ENCODE data around the gene EDN2.
A peak's percentile ranks its signal among the peaks of the same experiment; 100 is the strongest.

Gene EDN2

DNA sequence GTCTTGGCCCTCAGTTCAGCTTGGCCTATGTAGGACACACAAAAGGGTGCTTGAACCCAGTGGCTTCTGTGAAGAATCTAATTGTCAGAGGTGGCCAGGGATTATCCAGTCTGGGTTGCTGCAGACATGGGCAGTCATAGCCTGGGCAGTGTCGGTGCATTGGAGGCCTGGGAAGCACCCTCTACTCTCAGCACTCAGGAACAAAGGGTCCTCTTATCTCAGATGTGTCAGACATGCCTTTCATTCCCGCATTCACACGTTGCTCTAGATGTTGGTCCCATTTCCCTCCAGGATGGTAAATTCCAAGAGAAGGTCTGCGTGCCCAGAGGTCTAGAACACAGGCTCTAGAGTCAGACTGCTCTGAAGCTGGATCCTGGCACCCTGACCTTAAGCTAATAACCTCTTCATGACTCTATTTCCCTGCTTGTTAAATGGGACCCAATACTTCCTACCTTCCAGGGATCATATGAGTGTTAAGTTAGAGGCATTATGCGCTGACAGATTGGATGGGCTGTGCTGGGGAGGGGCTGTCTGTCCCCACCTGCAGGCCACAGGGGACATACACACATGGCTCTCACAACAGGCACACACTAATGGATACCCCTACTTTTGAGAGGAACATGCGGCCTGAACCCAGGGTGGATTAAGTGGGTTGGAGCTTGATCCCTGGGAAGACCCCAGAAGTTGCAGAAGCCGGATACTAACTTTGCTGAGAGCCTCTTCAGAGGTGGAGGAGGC, 16.5 kb upstream of the EDN2 start:
- peaks cover 30% of the 10 kb centered on the region for H3K4me1 ChIP-seq (ENCODE audit: insufficient read depth, low read length)

DNA sequence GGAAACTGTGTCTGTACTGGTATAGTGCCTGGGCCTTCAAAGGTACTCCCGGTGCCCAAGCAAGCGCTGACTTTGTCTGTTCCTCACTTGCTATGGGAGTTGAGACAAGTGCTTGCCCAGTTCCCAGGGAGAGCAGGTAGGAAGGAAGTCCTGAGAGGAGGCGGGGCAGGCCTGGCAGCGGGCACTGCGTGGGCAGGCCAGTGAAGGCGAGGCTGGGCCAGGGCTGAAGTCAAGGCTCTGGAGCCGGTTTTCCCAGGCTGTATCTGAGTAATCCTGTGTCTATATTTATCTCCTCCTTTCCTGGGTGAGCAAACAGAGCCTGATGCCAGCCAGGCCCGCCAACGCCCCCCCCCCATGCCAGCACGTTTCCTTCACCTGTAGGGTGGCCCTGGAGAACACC, 15.9 kb upstream of the EDN2 start:
- Histone ChIP-seq H3K9me3 (ENCODE audit: low read length) (no peaks in the 10 kb centered on the region), H3K36me3 (ENCODE audit: insufficient read depth, low read length) (no peaks in the 10 kb centered on the region), H2AFZ (ENCODE audit: low read depth, low read length) (no peak overlapping the region), H3K4me3 (ENCODE audit: low read length) (no peak overlapping the region), H3K4me1 (ENCODE audit: insufficient read depth, low read length) (peaks cover 34% of the 10 kb centered on the region), H3K27me3 (ENCODE audit: insufficient read depth, low read length) (no peaks in the 10 kb centered on the region)

More for the DNA sequence above, 16.5 kb upstream of the EDN2 start:
- Histone ChIP-seq H3K4me3 (ENCODE audit: low read length) (no peak overlapping the region), H3K9me3 (ENCODE audit: low read length) (no peaks in the 10 kb centered on the region), H3K36me3 (ENCODE audit: insufficient read depth, low read length) (no peaks in the 10 kb centered on the region), H3K27me3 (ENCODE audit: insufficient read depth, low read length) (no peaks in the 10 kb centered on the region), H2AFZ (ENCODE audit: low read depth, low read length) (no peak overlapping the region)

DNA sequence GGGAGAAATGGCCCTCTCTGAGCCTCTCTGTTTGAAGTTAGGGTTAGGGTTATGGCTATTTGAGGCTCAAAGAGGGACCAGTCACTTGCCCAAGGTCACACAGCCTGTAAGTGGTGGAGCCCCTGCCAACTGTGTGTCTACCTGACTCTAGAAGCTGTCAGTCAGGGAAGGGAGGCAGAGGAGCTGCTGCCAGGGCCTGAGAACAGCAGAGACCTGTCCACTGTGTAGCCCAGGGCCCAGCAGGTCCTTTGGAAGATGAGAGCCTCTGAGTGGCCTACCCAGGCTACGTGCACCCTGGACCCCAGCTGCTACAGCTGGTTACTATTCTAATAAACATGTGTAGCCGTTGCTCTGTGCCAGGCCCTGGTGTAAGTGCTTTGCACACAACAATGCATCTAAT, 15.1 kb upstream of the EDN2 start:
- no peak overlapping the region for H2AFZ ChIP-seq (ENCODE audit: low read depth, low read length)

DNA sequence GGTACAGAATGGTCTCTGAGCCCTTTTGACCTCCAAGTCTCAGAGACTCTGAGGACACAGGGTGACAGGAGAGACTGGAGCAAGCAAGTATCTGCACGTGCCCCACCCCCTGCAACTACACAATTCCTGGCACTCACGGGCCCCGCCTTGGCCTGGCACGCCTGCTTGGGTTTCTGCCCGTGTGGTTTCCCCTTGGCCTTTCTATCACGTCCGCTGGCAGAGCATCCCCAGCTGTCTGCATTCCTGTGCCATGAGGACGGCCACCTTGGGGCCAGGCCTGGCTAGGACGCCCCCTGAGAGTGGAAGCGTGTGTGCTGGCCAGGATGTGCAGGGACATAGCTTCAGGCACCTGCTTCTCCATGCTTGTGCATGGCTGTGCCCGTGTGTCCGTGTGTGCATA, 14.3 kb upstream of the EDN2 start:
- no peaks in the 10 kb centered on the region for H3K27me3 ChIP-seq (ENCODE audit: insufficient read depth, low read length)
- H3K9me3 ChIP-seq (ENCODE audit: low read length): no peaks in the 10 kb centered on the region
- H3K36me3 ChIP-seq (ENCODE audit: insufficient read depth, low read length): no peaks in the 10 kb centered on the region
- H2AFZ ChIP-seq (ENCODE audit: low read depth, low read length): no peak overlapping the region
- H3K4me3 ChIP-seq (ENCODE audit: low read length): no peak overlapping the region
- peaks cover 33% of the 10 kb centered on the region for H3K4me1 ChIP-seq (ENCODE audit: insufficient read depth, low read length)

More for the DNA sequence above, 15.1 kb upstream of the EDN2 start:
- Histone ChIP-seq H3K27me3 (ENCODE audit: insufficient read depth, low read length) (no peaks in the 10 kb centered on the region), H3K36me3 (ENCODE audit: insufficient read depth, low read length) (no peaks in the 10 kb centered on the region), H3K9me3 (ENCODE audit: low read length) (no peaks in the 10 kb centered on the region), H3K4me1 (ENCODE audit: insufficient read depth, low read length) (peaks cover 34% of the 10 kb centered on the region), H3K4me3 (ENCODE audit: low read length) (no peak overlapping the region)

DNA sequence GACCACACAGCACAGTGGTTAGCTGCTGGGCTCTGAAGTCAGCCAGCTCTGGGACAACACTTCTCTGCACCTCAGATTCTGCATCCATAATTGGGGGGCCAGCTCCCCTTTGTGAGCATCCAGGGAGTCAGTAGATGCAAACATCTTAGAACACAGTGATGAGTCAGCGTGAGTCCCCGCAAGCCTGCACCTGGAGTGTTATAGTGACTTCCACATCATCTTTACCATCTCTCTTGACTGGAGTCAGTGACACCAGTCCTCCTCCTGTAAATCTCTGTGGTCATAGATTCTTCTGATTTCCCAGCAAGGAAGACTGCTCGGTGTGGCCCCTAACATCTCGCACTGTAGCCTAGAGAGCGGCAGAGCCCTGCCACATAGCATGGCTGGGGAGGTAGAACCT, 13.9 kb upstream of the EDN2 start:
- Histone ChIP-seq H3K27me3 (ENCODE audit: insufficient read depth, low read length) (no peaks in the 10 kb centered on the region), H2AFZ (ENCODE audit: low read depth, low read length) (no peak overlapping the region), H3K36me3 (ENCODE audit: insufficient read depth, low read length) (no peaks in the 10 kb centered on the region), H3K4me3 (ENCODE audit: low read length) (no peak overlapping the region), H3K9me3 (ENCODE audit: low read length) (no peaks in the 10 kb centered on the region), H3K4me1 (ENCODE audit: insufficient read depth, low read length) (peaks cover 30% of the 10 kb centered on the region)

DNA sequence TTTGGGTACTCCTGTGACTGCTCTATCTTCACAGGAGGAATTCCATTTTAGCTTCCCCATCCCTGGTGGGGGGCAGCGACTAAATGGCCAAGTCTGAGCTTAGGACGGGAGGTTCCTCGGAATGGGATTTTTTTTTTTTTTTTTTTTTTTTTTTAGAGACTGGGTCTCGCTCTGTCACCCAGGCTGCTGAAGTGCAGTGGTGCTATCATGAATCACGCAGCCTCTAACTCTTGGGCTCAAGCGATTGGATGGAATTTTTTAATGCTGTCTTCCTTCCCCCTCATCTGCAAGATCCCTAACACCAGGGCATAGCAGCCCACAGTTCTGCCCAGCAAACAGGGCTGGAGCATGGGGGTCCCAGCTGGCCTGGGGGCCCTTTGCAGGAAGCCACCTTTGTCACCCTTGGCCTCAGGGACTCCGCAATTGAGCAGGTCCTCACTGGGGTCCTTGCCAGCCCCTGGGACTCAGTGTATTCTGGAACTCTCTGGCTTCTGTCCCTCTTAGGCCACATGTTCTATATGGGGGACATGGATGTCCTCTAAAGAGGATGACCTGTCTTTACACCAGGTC, 13.1 kb upstream of the EDN2 start:
- Histone ChIP-seq H3K4me3 (ENCODE audit: low read length) (no peak overlapping the region), H3K27me3 (ENCODE audit: insufficient read depth, low read length) (no peaks in the 10 kb centered on the region), H3K36me3 (ENCODE audit: insufficient read depth, low read length) (no peaks in the 10 kb centered on the region), H3K9me3 (ENCODE audit: low read length) (no peaks in the 10 kb centered on the region), H3K4me1 (ENCODE audit: insufficient read depth, low read length) (peaks cover 24% of the 10 kb centered on the region), H2AFZ (ENCODE audit: low read depth, low read length) (no peak overlapping the region)

DNA sequence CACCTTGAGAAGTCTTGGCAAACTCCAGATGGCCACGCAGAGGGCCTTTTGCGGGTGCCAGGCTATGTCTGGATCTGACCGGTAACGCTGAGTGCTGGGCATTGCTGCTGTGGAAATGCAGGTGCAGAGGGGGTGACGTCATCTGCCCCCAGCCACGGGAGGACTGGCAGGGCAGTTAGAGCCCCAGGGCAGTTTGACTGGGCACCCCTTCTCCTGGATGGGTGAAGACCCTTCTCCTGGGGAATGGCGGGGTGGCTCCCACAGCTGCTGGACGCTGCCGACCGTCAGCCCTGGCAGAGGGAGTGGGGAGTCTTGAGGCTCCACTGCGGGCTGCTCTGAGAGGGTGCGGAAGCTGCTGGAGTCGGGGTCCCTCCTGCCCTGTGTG, 12.6 kb upstream of the EDN2 start:
- Histone ChIP-seq H3K27me3 (ENCODE audit: insufficient read depth, low read length) (no peaks in the 10 kb centered on the region), H3K4me1 (ENCODE audit: insufficient read depth, low read length) (peaks cover 23% of the 10 kb centered on the region), H3K36me3 (ENCODE audit: insufficient read depth, low read length) (no peaks in the 10 kb centered on the region), H3K9me3 (ENCODE audit: low read length) (no peaks in the 10 kb centered on the region), H3K4me3 (ENCODE audit: low read length) (no peak overlapping the region), H2AFZ (ENCODE audit: low read depth, low read length) (no peak overlapping the region)

DNA sequence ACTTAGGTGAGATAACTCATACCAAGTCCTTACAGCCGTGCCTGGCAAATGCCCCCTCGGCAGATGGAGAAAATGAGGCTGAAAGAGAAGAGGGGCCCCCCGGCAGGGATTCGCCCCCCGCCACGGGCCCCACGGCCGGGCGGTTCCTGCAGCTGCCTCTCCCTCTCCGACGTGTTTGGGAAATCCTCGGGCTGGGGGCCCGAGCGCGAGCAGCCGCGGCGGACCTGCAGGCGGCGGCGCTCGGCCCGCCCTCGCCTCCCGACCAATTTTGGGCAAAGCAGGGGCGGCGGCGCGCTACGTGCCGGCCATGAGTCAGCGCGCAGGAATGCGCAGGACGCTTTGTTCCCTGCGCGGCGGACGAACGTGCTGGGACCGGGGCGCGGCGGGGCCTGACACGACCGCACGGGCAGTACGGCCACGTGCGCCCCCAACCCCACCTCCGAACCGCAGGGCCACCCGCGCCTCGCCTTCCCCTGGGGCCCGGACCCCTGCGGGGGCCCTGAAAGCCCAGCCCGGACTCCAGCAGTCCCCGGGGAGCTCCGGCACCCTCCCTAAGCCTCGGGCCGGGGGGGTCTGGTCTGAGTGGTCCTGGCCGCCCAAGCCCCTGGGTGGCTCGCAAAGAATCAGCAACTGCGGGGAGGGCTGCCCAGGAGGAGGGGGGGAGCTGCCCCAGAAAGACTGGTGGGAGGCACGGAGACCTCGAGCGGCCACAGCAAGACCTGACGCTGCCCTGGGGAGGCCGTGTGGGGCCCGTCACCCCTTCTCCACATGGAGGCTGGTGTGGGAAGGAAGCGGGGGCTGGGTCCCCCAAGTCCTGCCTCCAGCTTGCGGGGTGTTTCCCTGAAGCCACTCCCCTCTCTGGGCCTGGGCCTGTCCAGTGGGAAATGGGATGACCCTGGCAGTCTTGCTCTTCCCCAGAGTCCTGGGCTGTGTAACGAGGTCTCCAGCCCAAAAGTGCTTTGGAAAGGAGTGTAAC, 11.9 kb upstream of the EDN2 start:
- H3K4me1 ChIP-seq (ENCODE audit: insufficient read depth, low read length): peaks cover 23% of the 10 kb centered on the region

DNA sequence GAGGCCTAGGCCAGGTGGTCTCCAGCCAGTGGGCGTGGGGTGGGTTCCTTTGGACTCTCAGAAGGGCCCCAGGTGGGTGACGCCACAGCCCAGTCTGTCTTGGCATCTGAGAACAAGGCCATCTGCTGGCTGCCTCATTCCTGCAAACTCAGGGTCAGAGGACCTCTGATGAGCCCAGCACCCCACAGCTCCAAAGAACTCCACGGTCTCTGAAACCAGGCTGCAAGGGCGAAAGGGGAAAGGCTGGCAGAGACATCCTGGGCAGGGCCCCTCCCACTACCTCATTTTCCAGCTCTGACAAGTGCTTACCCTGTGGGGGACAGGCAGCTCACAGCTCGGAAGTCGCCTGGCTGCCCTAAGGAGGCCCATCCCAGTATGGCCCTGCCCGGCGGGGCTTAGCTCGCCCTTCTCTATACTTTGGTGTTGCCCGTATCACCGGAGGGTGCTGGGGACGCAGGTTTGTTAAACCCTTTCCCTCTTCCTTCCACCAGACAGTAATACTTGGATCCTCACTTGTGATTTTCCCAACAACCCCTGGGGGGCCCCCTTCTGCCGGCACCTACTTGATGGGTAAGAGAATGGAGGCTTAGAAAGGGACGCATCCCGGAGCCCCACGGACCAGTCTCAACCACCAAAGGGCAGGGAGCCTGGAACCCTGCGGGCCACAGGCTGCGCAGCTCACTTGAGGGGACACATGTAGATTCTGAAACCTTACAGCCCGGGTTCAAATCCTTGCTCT, 10.9 kb upstream of the EDN2 start:
- Histone ChIP-seq H3K27me3 (ENCODE audit: insufficient read depth, low read length) (no peaks in the 10 kb centered on the region), H2AFZ (ENCODE audit: low read depth, low read length) (no peak overlapping the region), H3K4me1 (ENCODE audit: insufficient read depth, low read length) (peaks cover 23% of the 10 kb centered on the region), H3K9me3 (ENCODE audit: low read length) (no peaks in the 10 kb centered on the region), H3K36me3 (ENCODE audit: insufficient read depth, low read length) (no peaks in the 10 kb centered on the region), H3K4me3 (ENCODE audit: low read length) (no peak overlapping the region)

More for the DNA sequence above, 11.9 kb upstream of the EDN2 start:
- Histone ChIP-seq H3K4me3 (ENCODE audit: low read length) (no peak overlapping the region), H3K9me3 (ENCODE audit: low read length) (no peaks in the 10 kb centered on the region), H3K36me3 (ENCODE audit: insufficient read depth, low read length) (no peaks in the 10 kb centered on the region), H2AFZ (ENCODE audit: low read depth, low read length) (peak overlapping the region; percentile 32), H3K27me3 (ENCODE audit: insufficient read depth, low read length) (no peaks in the 10 kb centered on the region)

DNA sequence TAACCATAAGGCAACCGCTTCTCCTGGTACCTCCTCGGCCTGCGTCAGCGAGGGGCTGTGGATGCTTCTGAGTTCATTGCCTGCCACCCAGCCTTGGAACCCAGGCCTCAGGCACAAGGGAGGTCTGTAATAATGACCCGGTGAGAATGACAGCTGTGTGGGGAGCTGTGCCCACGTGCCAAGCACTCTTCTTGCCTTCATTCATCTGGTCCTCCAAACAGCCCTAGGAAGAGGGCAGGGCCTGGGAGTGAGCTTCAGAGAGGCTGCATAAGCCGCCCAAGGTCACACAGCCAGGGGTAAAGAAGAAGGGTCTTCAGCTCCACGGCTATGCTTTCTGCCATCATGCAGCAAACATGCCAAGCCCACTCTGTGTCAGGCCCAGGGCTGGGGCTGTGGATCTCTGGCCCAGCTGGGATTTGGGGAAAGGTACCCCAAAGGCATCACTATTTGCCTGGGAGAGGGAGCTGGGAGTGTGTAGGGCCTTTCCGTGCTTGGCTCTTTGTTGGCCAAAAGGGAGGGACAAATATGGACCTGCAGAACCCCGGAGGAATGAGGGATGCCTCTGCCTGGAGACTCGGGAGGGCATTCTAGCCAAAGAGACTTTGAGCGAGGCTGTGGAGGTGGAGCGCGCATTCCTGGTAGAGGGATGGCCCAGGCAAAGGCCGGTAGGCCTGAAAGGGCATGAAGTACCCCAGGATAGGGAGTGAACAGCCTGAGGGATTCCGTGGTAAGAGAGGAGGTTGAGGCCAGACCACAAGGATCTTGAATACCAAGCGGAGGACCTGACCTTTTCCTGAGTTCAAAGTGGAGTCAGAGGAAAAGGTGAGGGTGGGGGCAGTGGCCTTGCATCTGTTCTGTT, 10.1 kb upstream of the EDN2 start:
- Histone ChIP-seq H3K4me3 (ENCODE audit: low read length) (no peak overlapping the region), H3K27me3 (ENCODE audit: insufficient read depth, low read length) (no peaks in the 10 kb centered on the region), H3K4me1 (ENCODE audit: insufficient read depth, low read length) (peaks cover 23% of the 10 kb centered on the region), H3K36me3 (ENCODE audit: insufficient read depth, low read length) (no peaks in the 10 kb centered on the region), H2AFZ (ENCODE audit: low read depth, low read length) (no peak overlapping the region), H3K9me3 (ENCODE audit: low read length) (no peaks in the 10 kb centered on the region)

DNA sequence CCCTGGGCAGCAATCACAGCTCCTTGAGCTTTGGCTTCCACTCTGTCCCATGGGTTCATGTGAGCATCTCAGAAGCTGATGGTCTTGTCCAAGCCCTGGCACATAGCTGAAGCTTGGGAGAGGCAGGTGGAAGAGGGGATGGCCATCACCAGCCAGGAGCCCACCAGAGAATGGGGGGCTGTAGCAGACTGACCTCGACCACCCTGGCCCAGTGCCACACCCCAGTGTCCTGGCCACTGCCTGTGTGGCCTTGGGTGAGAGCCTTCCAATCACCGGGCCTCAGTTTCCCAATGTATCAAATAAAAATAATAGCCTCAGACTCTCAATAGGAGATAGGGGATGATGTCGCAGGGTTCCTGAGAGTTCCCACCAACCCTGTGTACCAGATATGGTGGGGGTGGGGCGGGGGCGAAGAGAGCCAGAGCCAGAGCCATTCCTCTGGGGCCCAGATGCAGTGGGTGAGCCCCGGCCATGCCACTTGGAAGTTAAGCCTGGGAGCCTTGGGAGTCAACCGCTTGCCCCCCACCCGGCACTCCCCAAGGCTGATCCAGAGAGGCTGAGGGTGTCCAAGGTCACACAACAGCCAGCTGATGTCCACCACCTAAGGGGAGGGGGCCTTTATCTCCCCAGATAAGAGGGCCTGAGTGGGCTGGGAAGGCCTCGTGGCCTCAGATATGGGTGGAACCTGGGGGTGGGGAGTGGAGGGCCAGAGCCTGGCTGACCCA, 9.3 kb upstream of the EDN2 start:
- Histone ChIP-seq H3K4me1 (ENCODE audit: insufficient read depth, low read length) (peaks cover 28% of the 10 kb centered on the region), H3K36me3 (ENCODE audit: insufficient read depth, low read length) (no peaks in the 10 kb centered on the region)

More for the DNA sequence above, 9.3 kb upstream of the EDN2 start:
- Histone ChIP-seq H2AFZ (ENCODE audit: low read depth, low read length) (no peak overlapping the region), H3K27me3 (ENCODE audit: insufficient read depth, low read length) (no peaks in the 10 kb centered on the region), H3K4me3 (ENCODE audit: low read length) (no peak overlapping the region), H3K9me3 (ENCODE audit: low read length) (no peaks in the 10 kb centered on the region)

Measured in neuron (in vitro differentiated cells).